Ishikawa (cell line): ENCODE measurements around the gene TMEM139.
A peak's percentile ranks its signal among the peaks of the same experiment; 100 is the strongest.

Experiments
- CEBPB ChIP-seq: IDR thresholded peaks from 2 replicates; pipeline ENCODE4 v1.6.1; 2012
- CREB1 ChIP-seq: IDR thresholded peaks from 2 replicates; pipeline ENCODE4 v1.6.1; 2012; ENCODE audit warnings: low read depth
- EGR1 ChIP-seq: IDR thresholded peaks from 2 replicates; pipeline ENCODE4 v1.6.1; 2012
- EP300 ChIP-seq: IDR thresholded peaks from 2 replicates; pipeline ENCODE4 v1.6.1; 2012; ENCODE audit warnings: borderline replicate concordance
- FOXM1 ChIP-seq: IDR thresholded peaks from 2 replicates; pipeline ENCODE4 v1.6.1; 2012; ENCODE audit warnings: low read depth, borderline replicate concordance
- MAX ChIP-seq: IDR thresholded peaks from 2 replicates; pipeline ENCODE4 v1.6.1; 2012
- NFIC ChIP-seq: IDR thresholded peaks from 2 replicates; pipeline ENCODE4 v1.6.1; 2012
- RAD21 ChIP-seq: IDR thresholded peaks from 2 replicates; pipeline ENCODE4 v1.6.1; 2012; ENCODE audit warnings: low read depth
- REST ChIP-seq: IDR thresholded peaks from 2 replicates; pipeline ENCODE4 v1.6.1; 2012; ENCODE audit warnings: low read depth, mild to moderate bottlenecking
- TAF1 ChIP-seq: IDR thresholded peaks from 2 replicates; pipeline ENCODE4 v1.6.1; 2012; ENCODE audit warnings: low read depth, mild to moderate bottlenecking
- TCF12 ChIP-seq: IDR thresholded peaks from 2 replicates; pipeline ENCODE4 v1.6.1; 2012; ENCODE audit warnings: low read depth
- TEAD4 ChIP-seq: IDR thresholded peaks from 2 replicates; pipeline ENCODE4 v1.6.1; 2012
- USF1 ChIP-seq: IDR thresholded peaks from 2 replicates; pipeline ENCODE4 v1.6.1; 2012
- YY1 ChIP-seq: IDR thresholded peaks from 2 replicates; pipeline ENCODE4 v1.6.1; 2012; ENCODE audit warnings: low read depth
- ZBTB7A ChIP-seq: IDR thresholded peaks from 2 replicates; pipeline ENCODE4 v1.6.1; 2012; ENCODE audit warnings: low read depth

The TMEM139 gene

GRCh38 chr7:143300959-143301935 lies 16.5 kb downstream of the TMEM139 start:
- TF ChIP-seq TCF12 (no peak), RAD21 (no peak)

GRCh38 chr7:143303733-143304132 lies 19.0 kb downstream of the TMEM139 start:
- no peak for TF ChIP-seq EGR1
- no peak for TF ChIP-seq MAX
- no peak for TF ChIP-seq EP300
- TF ChIP-seq TCF12, result no peak
- no peak for TF ChIP-seq TEAD4
- TF ChIP-seq CEBPB, result no peak
- no peak for TF ChIP-seq YY1
- no peak for TF ChIP-seq RAD21
- TF ChIP-seq ZBTB7A, result no peak
- no peak for TF ChIP-seq CREB1
- TF ChIP-seq USF1, result no peak

- no peak for TF ChIP-seq REST
- no peak for TF ChIP-seq MAX
- no peak for TF ChIP-seq CEBPB
- TF ChIP-seq TCF12, result no peak
- TF ChIP-seq USF1, result no peak
- no peak for TF ChIP-seq YY1
- no peak for TF ChIP-seq TAF1
- TF ChIP-seq NFIC, result no peak
- no peak for TF ChIP-seq FOXM1
- no peak for TF ChIP-seq RAD21
- TF ChIP-seq EGR1, result no peak
- no peak for TF ChIP-seq EP300
- TF ChIP-seq ZBTB7A, result no peak
- no peak for TF ChIP-seq TEAD4
- no peak for TF ChIP-seq CREB1
Measured at GRCh38 chr7:143304938-143305337, 20.2 kb downstream of the TMEM139 start.

GRCh38 chr7:143305423-143306070 lies 20.8 kb downstream of the TMEM139 start:
- TF ChIP-seq TEAD4 (no peak), CREB1 (no peak), NFIC (no peak), REST (no peak), TCF12 (no peak), FOXM1 (no peak), RAD21 (peak; percentile 76)

GRCh38 chr7:143308632-143309031 lies 23.9 kb downstream of the TMEM139 start:
- TF ChIP-seq YY1 (no peak), TCF12 (no peak), TEAD4 (no peak)

- TF ChIP-seq CEBPB (no peak), EP300 (no peak), TAF1 (no peak), USF1 (no peak), REST (no peak)
Measured at GRCh38 chr7:143314127-143314526, 29.4 kb downstream of the TMEM139 start.
